Testis (tissue), 5 donors: ENCODE results near the gene ZNF254. TPM values are rescaled to one million over a fixed set of nuclear protein-coding genes. Genes with fewer than 3 reads are reported as not detected.
"Not testable (repeated sequence)": the region's sequence is repeated elsewhere in the genome, so short reads cannot be mapped to it uniquely, and the experiment has no call there.

Source experiments
- DNase-seq: peaks from one replicate; pipeline ENCODE4 v3.0.0-alpha.2; 2019
- H3K27ac ChIP-seq, 2 donors: fragments of 200-600 bp; sonication (generic); one replicate each; pipeline ENCODE4 v1.5.1; 2019
- H3K27me3 ChIP-seq: fragments of 200-600 bp; sonication (generic); one replicate; pipeline ENCODE4 v1.5.1; 2019
- H3K36me3 ChIP-seq: fragments of 200-600 bp; sonication (generic); one replicate; pipeline ENCODE4 v1.5.1; 2017; ENCODE audit warnings: low read depth; ENCODE audit errors: missing control alignments
- H3K4me1 ChIP-seq: fragments of 200-600 bp; sonication (generic); one replicate; pipeline ENCODE4 v1.5.1; 2019
- H3K4me3 ChIP-seq, 2 donors: fragments of 200-600 bp; sonication (generic); one replicate each; pipeline ENCODE4 v1.5.1; 2017 to 2019
- H3K9me3 ChIP-seq: fragments of 200-600 bp; sonication (generic); one replicate; pipeline ENCODE4 v1.5.1; 2017
- CTCF ChIP-seq, 3 experiments: fragments of 450-650 bp in 2 of 3; fragments of 200-600 bp in 1 of 3; sonication (generic) in 1 of 3; IDR thresholded peaks; one replicate each; pipeline ENCODE4 v1.5.1; 2016 to 2019; ENCODE audit warnings: antibody characterized with exemption in 3 of 3, mild to moderate bottlenecking in 2 of 3, moderate library complexity in 1 of 3
- POLR2A ChIP-seq: fragments of 450-650 bp; IDR thresholded peaks from one replicate; pipeline ENCODE4 v1.6.1; 2017; ENCODE audit warnings: antibody characterized with exemption, mild to moderate bottlenecking, moderate library complexity
- WGBS, 2 donors: methylation state at CpG; one replicate each; pipeline ENCODE4 v1.1.5; 2018; 5-methylcytosine and 5-hydroxymethylcytosine counted together
- intact Hi-C: fragments of 100-400 bp; cut with DNase I; formaldehyde crosslinking; loops from one replicate; pipeline ENCODE4 v1.15.1; 2023; ENCODE audit warnings: low total_unique reads
- long read RNA-seq, 2 donors: transcript quantifications; one replicate each; lab custom pipeline, GENCODE V29; 2026
- polyA plus RNA-seq: library from polyadenylated mRNA; stranded (reverse); fragments of 350-450 nt; fragmentation: Illumina TruSeq; extraction: RNeasy Lipid Tissue Mini Kit (QIAGEN cat#74804); gene quantifications from one replicate; pipeline ENCODE4 v1.2.3, GENCODE V29; 2014; ENCODE audit warnings: low read depth, low replicate concordance; ENCODE audit not compliant: insufficient read depth
- total RNA-seq, 2 donors: library from RNA; depleted of rRNA; stranded (reverse); fragments of >200 nt; gene quantifications; one replicate each; pipeline ENCODE4 v1.2.3, GENCODE V29; 2016

The ZNF254 gene
- total RNA-seq, result 10 to 100 TPM; 16.1 to 20.6 TPM
- 5.1 TPM for polyA plus RNA-seq
- long read RNA-seq, donor 1, full-length matches to known transcripts, result 8 of 8 reads
- long read RNA-seq, donor 1, partial matches to known transcripts, result 0 of 8 reads
- long read RNA-seq, donor 1, other reads (novel, unspliced or antisense), result 0 of 8 reads
- long read RNA-seq, donor 2, full-length matches to known transcripts, result 7 of 15 reads
- long read RNA-seq, donor 2, partial matches to known transcripts, result 0 of 15 reads
- long read RNA-seq, donor 2, other reads (novel, unspliced or antisense), result 8 of 15 reads

- 5 to 6% methylated on average over 3 to 19 of the region's 23 CpGs for WGBS, 2 donors
- DNase-seq, result peak; percentile 97
- peaks cover 4% of the 10 kb centered on the region for H3K4me1 ChIP-seq
- intact Hi-C loops, result no loop called here
- peak within 1 kb of the TSS; percentile 43 to 74 for H3K4me3 ChIP-seq
- H3K9me3 ChIP-seq, result no peaks in the 10 kb centered on the region
- peak within 1 kb of the TSS; percentile 78 to 90 for H3K27ac ChIP-seq
- H3K36me3 ChIP-seq, result no peaks in the 10 kb centered on the region
- H3K27me3 ChIP-seq, result no peaks in the 10 kb centered on the region
- TF ChIP-seq POLR2A (no peak), CTCF (IDR thresholded peaks at IDR 0.05) (no peak)
Observed at GRCh38 chr19:24086974-24087595, at the start of gene ZNF254. Gene ZNF254 (plus strand): TSS chr19:24087187. CDS start chr19:24087308, 121 bp downstream.

GRCh38 chr19:24040621-24041020, 46.4 kb upstream of the ZNF254 start:
- TF ChIP-seq CTCF (IDR thresholded peaks at IDR 0.05) (no peak), POLR2A (no peak)
- no peaks in the 10 kb centered on the region for H3K9me3 ChIP-seq
- no peak overlapping the region for H3K4me3 ChIP-seq
- H3K27me3 ChIP-seq, result no peaks in the 10 kb centered on the region
- 85 to 90% methylated on average over 3 of the region's 3 CpGs for WGBS, 2 donors
- DNase-seq, result no peak
- H3K27ac ChIP-seq, result no peak overlapping the region
- H3K36me3 ChIP-seq, result no peaks in the 10 kb centered on the region
- H3K4me1 ChIP-seq, result no peaks in the 10 kb centered on the region
- intact Hi-C loops, result no loop called here

GRCh38 chr19:24041326-24041725, 45.7 kb upstream of the ZNF254 start:
- H3K27me3 ChIP-seq, intact Hi-C loops, H3K4me1 ChIP-seq, H3K27ac ChIP-seq, H3K36me3 ChIP-seq, H3K9me3 ChIP-seq, DNase-seq: not testable (repeated sequence)
- WGBS, 2 donors, result 68% methylated on average over 19 of the region's 32 CpGs; no CpG with 5 or more reads in 1 of the 2 donors
- H3K4me3 ChIP-seq, result peak overlapping the region in 1 of 2 donors; percentile 15

- intact Hi-C loops, result no loop called here
- H3K4me3 ChIP-seq, result no peak overlapping the region
- H3K27ac ChIP-seq, result no peak overlapping the region
- no peak for DNase-seq
- H3K36me3 ChIP-seq, result no peaks in the 10 kb centered on the region
- no peaks in the 10 kb centered on the region for H3K9me3 ChIP-seq
- no peaks in the 10 kb centered on the region for H3K4me1 ChIP-seq
- 88 to 92% methylated on average over 1 of the region's 1 CpG for WGBS, 2 donors
- H3K27me3 ChIP-seq, result no peaks in the 10 kb centered on the region
- TF ChIP-seq POLR2A (no peak), CTCF (IDR thresholded peaks at IDR 0.05) (no peak)
Observed at GRCh38 chr19:24046550-24046949, 40.4 kb upstream of the ZNF254 start.

- no peaks in the 10 kb centered on the region for H3K9me3 ChIP-seq
- intact Hi-C loops, result no loop called here
- no peak overlapping the region for H3K27ac ChIP-seq
- no peaks in the 10 kb centered on the region for H3K27me3 ChIP-seq
- DNase-seq, result no peak
- no peak overlapping the region for H3K4me3 ChIP-seq
- 96 to 98% methylated on average over 9 to 10 of the region's 10 CpGs for WGBS, 2 donors
- H3K4me1 ChIP-seq, result no peaks in the 10 kb centered on the region
- no peak for TF ChIP-seq POLR2A
- no peaks in the 10 kb centered on the region for H3K36me3 ChIP-seq
Observed at GRCh38 chr19:24048261-24048660, 38.7 kb upstream of the ZNF254 start.
